Activated T-helper 17 cell treated with anti-CD3 and anti-CD28 coated beads, Interleukin-2, amount 50 U/mL, for 72 hours (primary cell): Measurements from ENCODE around the gene KCNIP4. TPM values are rescaled to one million over a fixed set of nuclear protein-coding genes. Genes with fewer than 3 reads are reported as not detected.
A peak's percentile ranks its signal among the peaks of the same experiment; 100 is the strongest.
"Not testable (repeated sequence)": the region's sequence is repeated elsewhere in the genome, so short reads cannot be mapped to it uniquely, and the experiment has no call there.

Experiments
- ATAC-seq: fragments of 150-1000 bp; cut with Tn5 transposase; replicated peaks from 2 replicates; pipeline ENCODE4 v1.10.0; 2021; ENCODE audit warnings: mild to moderate bottlenecking, moderate library complexity
- H3K27ac Mint-ChIP-seq: one replicate; pipeline ENCODE4 v1.8.0; 2022; ENCODE audit warnings: mixed read lengths
- H3K27me3 Mint-ChIP-seq: one replicate; pipeline ENCODE4 v1.8.0; 2022; ENCODE audit warnings: mixed read lengths
- H3K36me3 Mint-ChIP-seq: one replicate; pipeline ENCODE4 v1.8.0; 2022; ENCODE audit warnings: low read depth, mild to moderate bottlenecking, mixed read lengths
- H3K4me1 Mint-ChIP-seq: one replicate; pipeline ENCODE4 v1.8.0; 2022; ENCODE audit warnings: mixed read lengths
- H3K4me3 Mint-ChIP-seq: one replicate; pipeline ENCODE4 v1.8.0; 2022; ENCODE audit warnings: mild to moderate bottlenecking, mixed read lengths
- H3K9me3 Mint-ChIP-seq: one replicate; pipeline ENCODE4 v1.8.0; 2022; ENCODE audit warnings: mixed read lengths
- total RNA-seq, 2 donors: library from RNA; stranded (reverse); gene quantifications; one replicate each; pipeline ENCODE4 v1.2.3, GENCODE V29; 2022

Gene KCNIP4
- total RNA-seq, 2 donors from 2014 or later: not detected

DNA sequence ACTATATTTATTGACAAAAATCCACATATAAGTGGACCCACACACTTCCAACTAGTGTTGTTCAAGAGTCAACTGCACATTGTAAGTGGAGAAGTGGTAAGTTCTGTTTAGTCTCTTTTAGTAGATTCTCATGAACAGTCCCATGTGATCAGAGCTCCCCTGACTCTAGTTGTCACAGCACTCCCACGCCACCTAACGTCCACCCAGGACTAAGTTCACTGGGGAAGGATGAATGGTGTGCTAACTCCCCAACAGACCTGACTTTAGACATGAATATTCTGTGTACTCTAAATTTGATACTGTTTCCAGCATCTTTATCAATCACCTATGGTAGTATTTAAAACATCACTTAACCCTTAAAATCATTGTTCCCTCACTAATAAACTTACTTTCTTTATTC is 1188.5 kb downstream of the KCNIP4 start:
- Mint-ChIP-seq H3K36me3 (no peaks in the 10 kb centered on the region), H3K9me3 (no peaks in the 10 kb centered on the region), H3K4me3 (no peak overlapping the region), H3K27me3 (no peaks in the 10 kb centered on the region), H3K27ac (no peak overlapping the region), H3K4me1 (no peaks in the 10 kb centered on the region)
- no peak for ATAC-seq

DNA sequence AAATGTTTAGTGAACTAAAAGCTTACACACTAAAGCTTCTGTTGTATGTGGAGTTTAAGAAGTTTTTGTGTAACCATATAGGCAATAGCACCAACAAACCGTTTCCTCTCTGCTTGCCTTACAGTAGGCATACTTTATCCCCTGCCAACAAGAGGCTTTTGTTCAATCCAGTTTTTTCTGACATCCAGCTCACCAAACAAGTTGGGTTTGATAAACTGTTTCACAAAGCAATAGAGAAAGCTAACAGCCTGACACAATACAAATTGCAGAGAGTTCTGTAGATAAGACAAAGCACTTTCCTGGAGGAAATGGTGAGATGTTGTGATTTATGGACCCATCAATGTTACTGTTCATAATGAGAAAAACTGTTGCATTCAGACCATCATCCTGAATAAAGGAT is 1194.5 kb downstream of the KCNIP4 start:
- H3K27ac Mint-ChIP-seq: no peak overlapping the region
- ATAC-seq: no peak
- H3K4me3 Mint-ChIP-seq: no peak overlapping the region
- H3K4me1 Mint-ChIP-seq: peaks cover 5% of the 10 kb centered on the region
- H3K9me3 Mint-ChIP-seq: no peaks in the 10 kb centered on the region
- no peaks in the 10 kb centered on the region for H3K27me3 Mint-ChIP-seq
- H3K36me3 Mint-ChIP-seq: peaks cover 11% of the 10 kb centered on the region

DNA sequence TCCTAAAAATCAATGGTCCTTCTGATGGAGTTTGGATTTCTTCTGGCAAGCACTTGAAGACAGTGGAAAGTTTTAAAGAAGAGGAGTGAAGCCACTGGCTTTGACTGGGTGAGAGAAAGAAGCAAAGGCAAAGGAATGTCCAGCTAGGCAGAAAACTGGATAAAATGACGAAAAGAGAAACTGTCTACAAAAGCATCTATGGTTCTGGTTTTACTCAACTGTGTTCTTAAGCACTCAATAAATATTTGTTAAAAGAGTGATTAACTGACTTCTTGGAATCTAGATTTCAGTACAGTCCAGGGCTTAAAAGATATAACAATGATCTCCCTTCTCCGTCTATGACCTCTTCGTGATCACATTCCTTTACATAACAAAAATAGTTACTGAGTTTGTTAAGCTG is 1195.9 kb downstream of the KCNIP4 start:
- Mint-ChIP-seq H3K4me1 (peaks cover 5% of the 10 kb centered on the region), H3K36me3 (peaks cover 11% of the 10 kb centered on the region), H3K9me3 (no peaks in the 10 kb centered on the region), H3K27ac (no peak overlapping the region), H3K4me3 (no peak overlapping the region), H3K27me3 (no peaks in the 10 kb centered on the region)
- ATAC-seq: no peak

DNA sequence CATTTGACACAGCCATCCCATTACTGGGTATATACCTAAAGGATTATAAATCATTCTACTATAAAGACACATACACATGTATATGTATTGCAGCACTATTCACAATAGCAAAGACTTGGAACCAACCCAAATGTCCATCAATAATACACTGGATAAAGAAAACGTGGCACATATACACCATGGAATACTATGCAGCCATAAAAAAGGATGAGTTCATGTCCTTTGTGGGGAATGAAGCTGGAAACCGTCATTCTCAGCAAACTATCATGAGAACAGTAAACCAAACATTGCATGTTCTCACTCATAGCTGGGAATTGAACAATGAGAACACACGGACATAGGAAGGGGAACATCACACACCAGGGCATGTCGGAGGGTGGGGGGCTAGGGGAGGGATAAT is 1202.6 kb downstream of the KCNIP4 start:
- H3K27me3 Mint-ChIP-seq, H3K27ac Mint-ChIP-seq: not testable (repeated sequence)

DNA sequence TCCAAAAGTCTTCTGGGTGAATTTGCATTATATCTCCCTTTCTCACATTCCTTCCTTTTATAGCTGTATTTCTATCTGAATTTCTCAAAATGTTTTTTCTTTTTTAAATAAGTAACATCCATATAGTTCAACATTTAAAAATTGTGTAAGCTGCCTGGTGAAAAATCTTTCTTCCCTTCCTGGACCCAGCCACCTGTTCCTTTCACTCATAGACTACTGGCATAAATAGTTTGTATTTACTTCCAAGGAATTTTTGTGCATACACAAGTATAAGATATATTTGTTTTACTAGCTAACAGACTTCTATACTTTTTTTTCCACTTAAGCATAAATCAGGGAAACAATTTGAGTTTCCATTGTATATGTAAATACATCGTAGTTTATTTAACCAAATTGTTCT is 1212.6 kb downstream of the KCNIP4 start:
- Mint-ChIP-seq H3K27ac (no peak overlapping the region), H3K9me3 (peaks cover 23% of the 10 kb centered on the region), H3K4me3 (no peak overlapping the region), H3K36me3 (peaks cover 64% of the 10 kb centered on the region), H3K4me1 (no peaks in the 10 kb centered on the region), H3K27me3 (no peaks in the 10 kb centered on the region)
- ATAC-seq: no peak

More for the DNA sequence above, 1202.6 kb downstream of the KCNIP4 start:
- ATAC-seq, H3K9me3 Mint-ChIP-seq, H3K36me3 Mint-ChIP-seq, H3K4me1 Mint-ChIP-seq, H3K4me3 Mint-ChIP-seq: not testable (repeated sequence)

DNA sequence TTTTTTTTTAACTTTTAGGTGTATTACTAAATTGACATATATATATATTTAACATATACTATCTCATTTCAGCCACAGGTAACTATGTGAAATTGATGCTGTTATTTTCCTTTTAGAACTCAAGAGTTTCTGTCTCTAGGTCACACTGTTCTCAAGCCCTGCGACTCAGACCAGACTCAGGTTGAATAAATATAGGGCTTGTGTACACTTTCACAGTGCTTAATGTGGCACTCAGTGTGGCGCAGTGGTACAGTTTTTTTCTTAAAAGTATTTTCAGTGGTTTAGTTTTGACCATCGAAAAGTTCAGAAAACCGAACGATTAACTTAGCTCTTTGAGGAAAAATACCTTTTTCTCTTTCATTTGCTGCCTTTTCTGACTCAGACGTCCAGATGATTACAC is 1223.7 kb downstream of the KCNIP4 start:
- H3K27ac Mint-ChIP-seq: no peak overlapping the region
- H3K4me3 Mint-ChIP-seq: no peak overlapping the region
- peaks cover 5% of the 10 kb centered on the region for H3K9me3 Mint-ChIP-seq
- H3K36me3 Mint-ChIP-seq: peaks cover 83% of the 10 kb centered on the region
- no peak for ATAC-seq
- H3K27me3 Mint-ChIP-seq: no peaks in the 10 kb centered on the region
- no peaks in the 10 kb centered on the region for H3K4me1 Mint-ChIP-seq

DNA sequence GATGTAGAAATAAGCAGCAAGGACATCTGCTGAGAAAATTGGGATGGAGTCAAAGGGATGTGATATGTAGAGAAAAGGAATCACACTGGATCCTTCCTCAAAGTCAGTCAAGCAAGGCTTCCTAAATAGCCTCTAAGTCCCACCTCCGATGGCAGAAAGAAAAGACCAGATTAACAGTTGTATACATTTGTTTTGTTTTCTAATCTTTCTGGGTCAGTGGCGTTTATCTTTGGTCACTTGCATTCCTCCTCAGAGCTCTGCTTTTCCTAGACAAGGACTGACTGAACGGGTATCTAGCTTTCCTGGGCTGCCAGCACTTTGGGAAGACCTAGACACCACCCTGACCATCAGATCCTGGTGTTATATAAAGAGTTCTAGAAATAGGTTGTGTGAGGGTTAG is 1225.1 kb downstream of the KCNIP4 start:
- Mint-ChIP-seq H3K4me3 (no peak overlapping the region), H3K36me3 (peaks cover 88% of the 10 kb centered on the region), H3K4me1 (no peaks in the 10 kb centered on the region), H3K27me3 (no peaks in the 10 kb centered on the region), H3K9me3 (peaks cover 5% of the 10 kb centered on the region), H3K27ac (no peak overlapping the region)
- ATAC-seq: no peak

DNA sequence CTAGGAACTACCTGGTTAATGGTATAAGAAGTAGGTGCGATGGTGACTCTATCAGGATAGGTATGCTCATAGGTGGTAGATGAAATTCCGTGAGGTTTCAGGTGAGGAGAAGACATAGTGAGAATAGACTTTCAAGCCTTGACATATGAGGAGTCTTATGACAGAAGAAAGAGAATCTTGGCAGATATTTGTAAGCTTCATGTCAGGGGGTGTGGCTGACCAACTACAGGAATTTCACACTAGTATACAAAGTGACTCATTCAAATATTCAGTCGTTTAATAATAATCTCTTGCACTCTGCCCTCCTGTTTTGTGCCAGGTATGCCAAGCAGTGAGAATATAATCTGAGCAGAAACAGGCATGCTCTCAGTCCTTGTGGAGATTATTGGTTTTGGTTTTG is 1225.6 kb downstream of the KCNIP4 start:
- no peak for ATAC-seq
- Mint-ChIP-seq H3K4me1 (no peaks in the 10 kb centered on the region), H3K27me3 (no peaks in the 10 kb centered on the region), H3K27ac (no peak overlapping the region), H3K9me3 (peaks cover 5% of the 10 kb centered on the region), H3K4me3 (no peak overlapping the region), H3K36me3 (peaks cover 92% of the 10 kb centered on the region)

DNA sequence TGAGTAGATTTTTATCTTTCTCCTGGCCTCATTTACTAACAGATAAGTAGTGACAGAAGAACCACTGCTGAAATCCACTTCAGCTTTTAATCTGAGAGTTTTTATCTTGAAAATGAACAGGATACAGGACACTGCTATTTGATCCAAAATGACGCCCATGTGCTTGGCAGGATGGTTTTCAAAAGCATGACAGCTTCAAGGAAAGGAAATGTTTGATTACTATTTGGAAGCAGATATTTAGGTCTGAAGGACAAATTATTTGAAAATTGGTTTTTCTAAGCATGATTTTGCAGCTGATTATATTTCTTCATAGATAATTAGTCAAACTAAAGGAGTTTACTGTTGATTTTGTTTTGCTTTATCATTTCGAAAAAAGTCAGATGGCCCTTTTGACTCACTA is 1237.2 kb downstream of the KCNIP4 start:
- no peaks in the 10 kb centered on the region for H3K9me3 Mint-ChIP-seq
- peaks cover 86% of the 10 kb centered on the region for H3K36me3 Mint-ChIP-seq
- H3K27me3 Mint-ChIP-seq: no peaks in the 10 kb centered on the region
- H3K27ac Mint-ChIP-seq: no peak overlapping the region
- no peaks in the 10 kb centered on the region for H3K4me1 Mint-ChIP-seq
- no peak overlapping the region for H3K4me3 Mint-ChIP-seq
- no peak for ATAC-seq

DNA sequence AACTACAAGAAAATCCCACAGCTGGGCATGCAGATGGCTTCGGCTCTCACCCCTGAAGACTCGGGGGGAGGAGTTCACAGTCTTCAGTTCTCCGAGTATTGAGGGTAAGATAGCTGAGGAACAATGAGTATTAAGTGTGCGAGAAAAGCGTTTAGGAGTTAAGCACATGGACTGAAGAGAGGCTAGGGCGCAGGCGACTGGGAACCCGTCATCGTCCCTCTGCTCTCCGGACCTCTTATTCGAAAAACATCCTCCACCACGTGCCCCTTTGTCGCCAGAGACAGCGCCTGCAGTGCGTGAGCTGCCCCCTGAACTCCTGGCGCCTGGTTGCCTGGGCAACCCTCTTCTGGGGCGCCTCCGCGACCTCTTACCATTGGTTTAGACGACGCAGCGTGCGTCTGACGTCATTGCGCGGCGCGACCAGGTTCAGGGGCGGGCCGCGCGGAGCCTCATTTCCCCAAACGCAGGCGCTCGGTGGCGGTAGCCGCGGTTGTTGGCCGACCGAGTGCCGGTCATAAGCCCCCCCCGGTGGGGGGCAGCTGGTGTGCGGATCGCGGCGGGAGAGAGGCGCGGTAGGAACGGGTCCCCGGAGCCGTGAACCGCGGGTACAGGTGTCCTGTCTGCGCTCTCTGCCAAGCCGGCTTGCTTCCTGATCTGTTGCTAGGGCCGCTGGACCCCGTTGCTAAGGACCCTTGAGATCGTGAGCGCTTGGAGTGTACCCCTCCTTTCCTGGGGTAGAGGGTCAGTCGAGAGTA is 1248.4 kb downstream of the KCNIP4 start, which contains the start of gene PACRGL:
Gene PACRGL, plus strand, starts transcription at position 452 of the 755 bp plus-strand sequence. CDS start 4,024 bp downstream, outside the sequence.
- Mint-ChIP-seq H3K27ac (peak within 1 kb of the TSS; percentile 92), H3K4me3 (peak within 1 kb of the TSS; percentile 92), H3K27me3 (peaks cover 6% of the 10 kb centered on the region), H3K36me3 (peaks cover 19% of the 10 kb centered on the region), H3K9me3 (no peaks in the 10 kb centered on the region), H3K4me1 (peaks cover 16% of the 10 kb centered on the region)
- ATAC-seq: peak; percentile 100

DNA sequence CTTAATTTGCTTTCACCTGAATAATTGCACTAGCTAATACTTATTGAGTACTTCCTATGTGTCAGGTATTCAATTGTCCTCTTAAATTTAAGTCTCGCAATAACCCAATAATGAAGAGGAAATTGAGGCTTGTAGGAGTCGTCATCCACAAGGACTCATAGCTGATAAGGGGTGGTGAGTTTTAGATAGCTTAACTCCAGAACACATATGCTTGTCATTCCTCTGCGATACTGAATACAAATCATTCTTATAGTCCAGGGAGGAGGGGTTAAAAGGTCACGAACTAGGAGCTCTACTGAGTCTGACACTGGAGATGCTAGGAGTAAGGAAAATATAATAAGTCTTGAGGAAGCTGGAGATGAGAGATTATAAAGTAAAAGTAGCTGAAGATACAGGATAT is 1249.8 kb downstream of the KCNIP4 start:
- Mint-ChIP-seq H3K27me3 (peaks cover 11% of the 10 kb centered on the region), H3K27ac (no peak overlapping the region), H3K4me3 (peak overlapping the region; percentile 92), H3K9me3 (no peaks in the 10 kb centered on the region), H3K4me1 (peaks cover 13% of the 10 kb centered on the region), H3K36me3 (peaks cover 5% of the 10 kb centered on the region)
- no peak for ATAC-seq

DNA sequence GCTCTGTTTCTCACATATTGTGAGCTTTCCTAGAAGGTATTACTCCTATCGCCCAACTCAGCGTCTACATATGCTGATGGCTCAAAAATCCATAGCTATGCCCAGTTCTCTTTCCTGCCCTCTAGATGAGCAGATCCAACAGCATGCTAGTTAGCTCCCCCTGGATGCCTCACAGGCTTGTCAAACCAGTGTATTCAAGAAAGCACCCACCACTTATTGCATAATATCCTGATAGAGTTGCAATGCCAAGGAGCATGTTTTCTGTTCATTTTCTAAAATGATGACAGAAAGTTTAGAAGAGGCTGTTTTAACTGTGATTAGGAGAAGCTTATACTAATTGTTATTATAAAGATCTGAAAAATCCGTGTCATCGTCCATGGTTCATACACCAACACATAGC is 1250.2 kb downstream of the KCNIP4 start:
- Mint-ChIP-seq H3K4me3 (no peak overlapping the region), H3K27ac (no peak overlapping the region), H3K4me1 (peaks cover 11% of the 10 kb centered on the region), H3K36me3 (peaks cover under 1% of the 10 kb centered on the region), H3K27me3 (peaks cover 11% of the 10 kb centered on the region), H3K9me3 (no peaks in the 10 kb centered on the region)
- ATAC-seq: no peak

DNA sequence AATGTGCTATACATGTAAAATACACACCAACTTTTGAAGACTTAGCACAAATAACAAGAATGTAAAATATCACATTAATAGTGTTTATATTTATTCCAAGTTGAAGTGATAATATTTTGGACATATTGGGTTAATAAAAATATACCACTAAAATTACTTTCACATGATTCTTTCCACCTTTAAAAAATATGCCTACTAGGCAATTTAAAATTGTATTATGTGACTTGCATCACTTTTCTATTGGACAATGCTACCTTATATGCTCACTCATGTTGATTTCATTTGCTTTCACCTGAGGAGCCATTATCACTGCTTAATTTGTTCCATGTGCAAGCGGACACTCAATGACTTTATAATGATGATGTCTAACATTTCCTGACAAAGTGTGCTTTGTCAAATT is 1251.8 kb downstream of the KCNIP4 start:
- no peaks in the 10 kb centered on the region for H3K36me3 Mint-ChIP-seq
- H3K27me3 Mint-ChIP-seq: peaks cover 11% of the 10 kb centered on the region
- H3K4me3 Mint-ChIP-seq: no peak overlapping the region
- no peaks in the 10 kb centered on the region for H3K9me3 Mint-ChIP-seq
- ATAC-seq: no peak
- H3K4me1 Mint-ChIP-seq: peaks cover 6% of the 10 kb centered on the region
- no peak overlapping the region for H3K27ac Mint-ChIP-seq

DNA sequence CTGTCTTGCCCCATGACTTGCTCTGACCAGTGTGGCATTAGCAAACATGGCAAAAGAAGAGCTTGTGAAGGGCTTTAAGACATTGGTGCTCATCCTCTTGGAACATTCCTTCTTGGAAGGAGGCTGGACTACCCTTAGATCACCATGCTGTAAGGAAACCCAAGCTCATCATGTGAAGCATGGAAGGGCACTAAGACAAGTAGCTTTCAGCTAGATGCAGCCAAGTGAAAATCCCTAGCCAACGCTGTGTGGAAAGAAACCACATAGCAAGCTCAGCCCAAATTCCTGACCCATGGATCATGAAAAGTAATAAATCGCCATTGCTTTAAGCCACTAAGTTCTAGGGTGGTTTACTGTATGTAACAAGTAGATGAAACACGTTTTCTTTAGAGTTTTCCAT is 1260.7 kb downstream of the KCNIP4 start:
- Mint-ChIP-seq H3K36me3 (no peaks in the 10 kb centered on the region), H3K9me3 (no peaks in the 10 kb centered on the region), H3K4me1 (no peaks in the 10 kb centered on the region), H3K27me3 (peaks cover 6% of the 10 kb centered on the region), H3K4me3 (no peak overlapping the region), H3K27ac (no peak overlapping the region)
- no peak for ATAC-seq

DNA sequence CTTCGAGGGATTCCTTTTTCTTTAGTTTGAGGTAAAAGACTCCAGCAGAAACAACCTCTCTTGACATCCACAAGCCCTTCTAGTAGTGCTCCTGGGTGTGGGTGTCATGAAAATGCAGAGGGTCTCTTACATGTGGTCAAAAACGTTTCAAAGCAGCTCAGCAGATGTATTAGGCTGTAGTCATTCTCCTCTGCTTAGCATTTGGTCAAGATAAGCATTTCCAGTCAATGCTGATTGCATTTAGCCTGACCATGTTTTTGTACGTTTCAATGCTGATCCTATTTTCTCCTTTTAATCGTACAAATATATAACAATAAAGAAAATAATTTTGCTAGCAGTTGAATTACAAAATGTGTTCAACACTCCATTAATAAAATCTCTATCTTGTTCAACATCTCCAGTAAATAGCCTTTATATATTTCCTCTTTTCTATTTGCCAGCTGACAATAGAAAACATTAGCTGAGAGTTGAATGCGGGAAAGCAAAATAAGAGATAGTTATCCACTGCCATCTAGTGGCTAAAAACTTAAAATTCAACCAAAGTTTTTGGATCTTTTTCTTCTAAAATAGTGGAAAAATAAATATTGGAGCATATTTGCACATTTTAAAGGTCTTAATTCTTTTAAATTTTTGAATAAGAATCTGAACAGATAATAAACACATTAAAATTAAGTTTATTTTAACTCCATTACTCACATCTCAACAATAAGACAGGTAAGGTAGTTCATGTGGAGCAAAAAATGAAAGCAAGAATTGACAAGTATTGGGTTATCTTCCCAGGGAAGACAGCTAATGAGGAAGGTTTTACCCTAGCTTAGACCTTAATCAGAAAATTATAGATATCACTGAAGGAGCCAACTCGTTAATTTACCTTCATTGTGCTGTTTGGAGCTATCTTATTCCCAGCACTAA is 1263.5 kb downstream of the KCNIP4 start:
- Mint-ChIP-seq H3K4me1 (no peaks in the 10 kb centered on the region), H3K36me3 (no peaks in the 10 kb centered on the region), H3K27ac (no peak overlapping the region), H3K4me3 (no peak overlapping the region), H3K27me3 (peaks cover 10% of the 10 kb centered on the region), H3K9me3 (no peaks in the 10 kb centered on the region)
- ATAC-seq: no peak
